ENCODE data around the gene MMP25.
"Not testable (repeated sequence)": the region's sequence is repeated elsewhere in the genome, so short reads cannot be mapped to it uniquely, and the experiment has no call there.

Gene MMP25

DNA sequence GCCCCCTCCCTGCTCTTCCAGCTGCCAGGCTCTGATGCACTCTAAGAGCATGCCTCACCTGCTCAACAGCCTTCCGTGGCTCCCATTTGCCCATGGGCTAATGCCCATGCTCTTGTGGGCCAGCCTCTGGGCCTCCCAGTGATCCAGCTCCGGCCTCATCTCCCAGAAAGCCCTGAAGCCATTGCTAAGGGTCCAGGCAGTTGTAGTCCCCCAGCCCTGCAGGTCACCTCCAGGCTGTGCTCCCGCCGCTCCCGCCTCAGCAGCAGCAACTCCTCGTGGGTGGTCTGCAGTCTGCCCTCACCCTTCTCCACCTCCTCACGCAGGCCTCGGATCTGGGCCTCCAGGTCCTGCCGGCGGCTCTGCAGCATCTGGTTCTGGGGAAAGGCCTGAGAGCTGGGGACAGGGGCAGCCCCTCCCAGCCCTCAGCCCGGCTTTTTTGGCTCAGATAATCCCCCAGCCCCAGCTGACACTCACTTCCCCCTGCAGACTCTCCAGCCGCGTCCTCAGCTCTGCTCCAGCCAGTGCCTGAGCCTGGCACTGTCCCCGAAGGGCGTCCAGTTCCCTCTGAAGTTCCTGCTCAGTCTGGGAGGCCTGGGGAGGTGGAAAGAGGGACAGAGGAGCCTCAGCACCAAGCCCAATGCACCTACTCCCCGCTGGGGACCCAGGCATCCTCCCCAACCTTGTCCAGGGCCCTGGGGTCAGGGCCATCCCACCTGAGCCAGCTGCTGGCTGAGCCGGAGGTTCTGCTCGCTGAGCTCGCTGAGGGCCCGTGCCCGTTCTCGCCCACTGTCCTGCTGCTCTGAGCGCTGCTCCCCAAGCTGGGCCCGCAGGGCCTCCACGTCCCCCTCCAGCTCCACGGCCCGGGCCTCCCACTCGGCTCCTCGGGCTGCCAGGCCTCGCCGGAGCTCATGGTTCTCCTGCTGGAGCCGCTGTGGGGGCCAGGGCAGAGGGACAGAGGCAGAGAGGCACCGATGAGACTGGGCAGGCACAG lies 15.8 kb upstream of the MMP25 start:
- DNase-seq (ENCODE audit: low spot score): no peak

DNA sequence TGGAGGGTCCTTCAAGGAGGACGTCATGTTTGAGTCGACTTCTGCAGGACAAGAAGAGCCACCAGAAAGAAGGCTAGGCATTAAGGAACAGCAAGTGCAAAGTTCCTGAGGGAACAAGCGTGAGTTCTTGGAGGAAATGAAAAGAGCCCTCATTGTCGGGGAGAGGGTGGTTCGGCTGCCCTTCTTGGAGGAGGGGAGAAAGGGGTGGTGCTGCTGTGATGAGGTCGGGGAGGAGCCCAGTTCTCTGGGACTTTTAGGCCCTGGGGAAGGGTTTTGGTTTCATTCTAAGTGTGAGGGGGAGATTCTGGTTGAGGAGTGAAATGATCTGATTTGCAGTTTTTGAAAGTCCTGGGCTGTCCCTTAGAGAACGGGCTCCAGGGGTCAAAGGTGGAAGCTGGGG lies 13.7 kb upstream of the MMP25 start:
- no peak for DNase-seq (ENCODE audit: low spot score)

DNA sequence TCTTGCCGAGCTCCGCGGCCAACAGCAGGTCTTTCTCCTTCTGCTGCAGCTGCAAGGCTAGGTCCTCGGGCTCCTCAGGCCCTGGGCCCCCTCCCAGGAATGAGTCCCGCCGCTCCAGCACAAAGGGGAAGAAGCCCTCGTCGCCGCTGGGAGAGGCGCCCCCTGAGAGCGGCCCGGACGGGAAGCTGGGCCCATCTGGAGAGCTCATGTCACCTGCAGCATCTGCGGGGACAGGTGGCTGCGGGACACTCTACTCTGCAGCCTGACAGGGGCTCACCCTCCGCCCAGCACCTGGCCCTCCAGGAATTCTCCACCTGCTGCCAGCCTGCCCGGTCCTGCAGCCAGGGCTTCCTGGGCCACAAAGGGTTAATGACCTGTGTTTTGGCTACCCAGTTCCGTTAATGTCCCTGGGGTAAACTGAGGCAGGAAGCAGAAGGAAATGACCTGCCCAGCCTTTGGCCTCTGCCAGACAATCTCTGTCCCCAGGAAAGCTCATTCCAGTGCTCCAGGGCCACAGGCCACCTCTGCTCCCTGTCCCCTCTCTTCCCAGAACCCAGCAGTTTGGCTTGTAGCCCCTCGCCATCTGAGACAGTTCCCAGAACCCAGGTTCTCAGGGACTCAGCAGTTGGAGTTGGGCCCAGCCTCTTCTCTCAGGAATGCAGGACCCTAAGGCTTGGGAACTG lies 10.9 kb upstream of the MMP25 start:
- DNase-seq (ENCODE audit: low spot score): no peak

DNA sequence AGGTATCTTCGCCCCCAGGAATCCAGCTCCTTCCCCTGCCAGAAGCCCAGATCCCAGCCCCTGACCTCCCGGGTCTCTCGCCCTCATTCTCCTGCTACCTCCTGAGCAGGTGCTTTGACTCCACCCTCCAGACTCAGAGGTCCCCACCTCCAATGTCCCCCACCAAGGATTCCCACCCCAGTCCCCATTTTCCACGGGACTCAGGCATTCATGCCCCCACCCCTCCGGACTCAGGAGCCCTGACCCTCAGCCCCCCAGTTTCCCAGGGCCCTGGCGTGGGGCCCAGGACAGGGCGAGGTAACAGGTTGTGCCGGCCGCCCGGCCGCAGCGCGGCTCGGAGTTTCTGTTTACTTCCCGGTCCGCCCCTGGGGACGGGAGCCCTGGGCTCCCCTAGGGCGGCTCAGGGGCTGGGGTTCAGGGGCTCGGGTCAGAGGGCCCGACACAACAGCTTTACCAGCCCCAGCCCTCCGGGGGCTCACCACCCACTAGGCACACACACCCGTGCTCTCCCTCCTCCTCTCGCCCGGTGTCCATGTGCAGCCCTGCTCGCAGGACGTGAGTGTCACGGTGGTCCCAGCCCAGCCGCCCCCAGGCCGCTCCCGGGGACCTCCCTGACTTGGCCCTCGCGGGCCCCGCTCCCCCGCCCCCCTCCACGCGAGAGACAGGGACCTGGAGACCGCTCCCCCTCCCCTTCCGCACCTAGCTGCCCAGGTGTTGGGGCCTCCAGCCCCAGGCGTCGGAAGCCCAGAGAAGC lies 10.2 kb upstream of the MMP25 start:
- DNase-seq (ENCODE audit: low spot score): no peak

DNA sequence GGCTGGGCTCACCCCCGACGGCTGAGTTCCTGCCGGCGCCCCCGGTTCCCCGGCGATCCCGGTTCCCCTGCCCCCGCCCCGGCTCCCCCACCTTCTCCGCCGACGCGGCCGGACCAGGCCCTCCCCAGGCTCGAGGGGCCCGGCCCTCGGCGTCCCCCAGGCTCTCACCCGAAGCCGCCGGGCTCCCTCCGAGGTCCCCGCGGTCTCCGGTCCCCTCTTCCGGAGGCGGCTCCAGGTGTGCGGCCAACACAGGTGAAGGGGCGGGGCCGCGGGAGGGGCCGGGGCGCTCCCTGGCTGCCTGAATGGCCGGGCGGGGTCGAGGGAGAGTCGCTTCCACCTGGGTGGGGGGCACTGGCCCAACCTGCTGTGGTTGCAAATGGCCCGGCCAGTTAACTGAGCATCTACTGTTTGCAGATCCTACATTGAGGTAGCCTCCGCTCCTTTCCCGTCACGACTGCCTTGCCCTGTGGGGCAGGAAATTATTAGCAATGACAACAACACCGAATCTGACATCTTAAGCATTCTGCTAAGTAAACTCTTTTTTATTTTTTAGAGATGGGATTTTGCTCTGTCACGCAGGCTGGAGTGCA lies 9.5 kb upstream of the MMP25 start, which contains the start of gene BICDL2:
Gene BICDL2, minus strand, starts transcription at position 219 of the 590 bp plus-strand sequence. CDS start 1,448 bp downstream, outside the sequence.
- DNase-seq (ENCODE audit: low spot score): no peak

DNA sequence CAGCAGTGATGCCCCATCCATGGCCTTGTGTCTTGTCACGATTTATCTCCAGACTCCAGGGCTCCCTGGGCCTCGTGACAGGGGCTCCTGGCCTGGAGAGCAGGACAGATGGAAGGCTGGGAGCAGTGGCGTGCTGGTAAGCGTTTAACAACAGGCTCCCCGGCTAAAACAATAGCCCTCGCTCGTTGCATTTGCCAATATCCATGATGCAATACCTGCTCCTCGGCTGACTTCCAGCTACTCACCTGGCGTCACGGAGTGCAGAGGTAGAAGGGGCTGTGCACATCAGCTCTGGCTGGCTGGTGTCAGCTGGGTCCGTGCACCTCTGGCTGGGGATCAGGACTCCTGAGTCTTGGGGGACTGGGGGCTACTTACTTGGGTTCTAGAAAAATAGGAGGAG lies 8.1 kb upstream of the MMP25 start:
- no peak for DNase-seq (ENCODE audit: low spot score)

DNA sequence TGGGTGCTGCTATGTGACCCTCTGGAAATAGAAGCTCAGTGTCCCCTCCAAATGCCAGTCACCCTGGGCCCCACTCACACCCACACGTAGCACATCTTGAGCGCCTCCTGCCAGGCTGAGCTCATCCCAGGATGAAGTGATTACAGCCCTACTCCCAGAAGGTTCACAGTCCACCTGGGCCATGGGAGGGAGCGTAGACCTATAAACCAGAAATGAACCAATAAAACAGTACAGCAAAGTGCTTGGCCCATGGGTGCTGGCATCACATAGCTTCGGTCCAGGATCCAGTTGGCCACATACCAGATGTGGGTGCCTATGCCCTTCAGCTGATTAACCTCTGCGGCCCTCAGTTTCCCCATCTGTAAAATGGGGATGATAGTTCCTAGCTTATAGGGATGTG lies 7.5 kb upstream of the MMP25 start:
- no peak for DNase-seq (ENCODE audit: low spot score)

DNA sequence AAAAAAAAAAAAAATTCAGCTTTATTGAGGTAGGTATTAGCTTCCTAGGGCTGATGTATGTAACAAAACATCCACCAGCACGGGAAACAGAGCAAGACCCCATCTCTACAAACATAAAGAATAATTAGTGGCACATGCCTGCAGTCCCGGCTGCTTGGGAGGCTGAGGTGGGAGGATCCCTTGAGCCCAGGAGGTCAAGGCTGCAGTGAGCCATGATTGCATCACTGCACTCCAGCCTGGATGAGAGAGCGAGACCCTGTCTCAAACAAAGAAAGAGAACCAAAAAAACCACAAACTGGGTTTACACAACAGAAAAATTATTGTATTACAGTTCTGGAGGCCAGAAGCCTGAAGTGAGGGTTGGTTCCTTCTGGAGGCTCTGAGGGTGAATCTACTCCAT lies 4.0 kb upstream of the MMP25 start:
- no peak for DNase-seq (ENCODE audit: low spot score)

DNA sequence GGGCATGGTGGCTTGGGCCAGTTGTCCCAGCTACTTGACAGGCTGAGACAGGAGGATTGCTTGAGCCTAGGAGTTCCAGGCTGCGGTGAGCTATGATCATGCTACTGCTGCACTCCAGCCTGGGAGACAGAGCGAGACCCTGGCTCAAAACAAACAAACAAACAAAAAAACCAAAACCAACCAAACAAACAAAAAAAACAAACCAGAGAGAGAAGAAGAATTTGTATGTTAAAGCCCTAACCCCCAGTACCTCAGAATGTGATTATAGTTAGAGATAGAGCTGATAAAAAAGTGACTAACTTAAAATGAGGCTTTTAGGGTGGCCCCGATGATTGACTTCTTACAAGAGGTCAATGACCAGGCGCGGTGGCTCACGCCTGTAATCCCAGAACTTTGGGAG lies 1.7 kb upstream of the MMP25 start:
- DNase-seq (ENCODE audit: low spot score): no peak

DNA sequence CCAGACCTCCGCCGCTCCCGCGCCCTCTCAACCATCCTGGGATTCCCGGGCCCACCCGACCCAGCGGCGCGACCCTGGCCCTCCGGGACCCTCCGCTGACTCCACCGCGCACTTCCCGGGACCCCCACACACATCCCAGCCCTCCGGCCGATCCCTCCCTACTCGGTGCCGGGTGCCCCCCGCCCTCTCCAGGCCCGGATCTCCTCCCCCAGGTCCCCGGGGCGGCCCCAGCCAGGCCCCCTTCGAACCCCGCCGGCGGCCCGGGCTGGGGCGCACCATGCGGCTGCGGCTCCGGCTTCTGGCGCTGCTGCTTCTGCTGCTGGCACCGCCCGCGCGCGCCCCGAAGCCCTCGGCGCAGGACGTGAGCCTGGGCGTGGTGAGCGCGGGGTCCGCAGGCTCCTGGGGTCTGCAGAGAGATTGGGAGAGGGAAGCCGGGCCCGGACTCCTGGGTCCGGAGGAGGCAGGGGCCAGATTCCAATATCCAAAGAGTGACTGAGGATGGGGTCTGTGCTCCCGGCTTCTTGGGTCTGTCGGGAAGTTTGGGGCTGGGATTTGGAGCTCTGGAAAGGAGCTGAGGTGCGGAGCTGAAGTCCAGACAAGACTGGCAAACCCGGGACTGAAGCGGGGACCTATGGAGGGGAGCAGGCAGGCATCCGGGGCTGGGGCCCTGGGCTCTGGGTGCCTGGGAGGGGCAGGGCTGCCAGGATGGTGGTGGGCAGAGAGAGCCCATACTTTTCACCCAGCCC lies 453 bp downstream of the MMP25 start:
- DNase-seq (ENCODE audit: low spot score): no peak

DNA sequence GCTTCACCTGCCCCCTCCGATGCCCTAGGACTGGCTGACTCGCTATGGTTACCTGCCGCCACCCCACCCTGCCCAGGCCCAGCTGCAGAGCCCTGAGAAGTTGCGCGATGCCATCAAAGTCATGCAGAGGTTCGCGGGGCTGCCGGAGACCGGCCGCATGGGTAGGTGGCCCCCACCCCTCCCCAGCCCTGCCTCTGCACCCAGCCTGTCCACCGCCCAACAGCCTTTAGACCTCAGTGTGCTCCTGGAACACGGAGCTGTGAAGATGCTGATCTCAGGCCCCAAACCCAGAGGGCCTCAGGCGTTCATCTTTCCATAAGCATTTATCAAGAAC lies 993 bp downstream of the MMP25 start:
- DNase-seq (ENCODE audit: low spot score): no peak

DNA sequence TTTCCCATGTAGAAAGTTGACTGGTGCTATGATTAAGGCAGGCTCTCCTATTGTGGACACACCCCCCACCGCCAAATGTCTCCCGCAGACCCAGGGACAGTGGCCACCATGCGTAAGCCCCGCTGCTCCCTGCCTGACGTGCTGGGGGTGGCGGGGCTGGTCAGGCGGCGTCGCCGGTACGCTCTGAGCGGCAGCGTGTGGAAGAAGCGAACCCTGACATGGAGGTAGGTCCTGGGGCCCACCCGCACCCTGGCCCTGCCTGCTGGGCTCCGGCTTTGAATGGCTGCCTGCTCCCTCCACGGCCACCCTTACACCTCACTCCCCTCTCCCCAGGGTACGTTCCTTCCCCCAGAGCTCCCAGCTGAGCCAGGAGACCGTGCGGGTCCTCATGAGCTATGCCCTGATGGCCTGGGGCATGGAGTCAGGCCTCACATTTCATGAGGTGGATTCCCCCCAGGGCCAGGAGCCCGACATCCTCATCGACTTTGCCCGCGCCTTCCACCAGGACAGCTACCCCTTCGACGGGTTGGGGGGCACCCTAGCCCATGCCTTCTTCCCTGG lies 3.6 kb downstream of the MMP25 start:
- DNase-seq (ENCODE audit: low spot score): no peak

DNA sequence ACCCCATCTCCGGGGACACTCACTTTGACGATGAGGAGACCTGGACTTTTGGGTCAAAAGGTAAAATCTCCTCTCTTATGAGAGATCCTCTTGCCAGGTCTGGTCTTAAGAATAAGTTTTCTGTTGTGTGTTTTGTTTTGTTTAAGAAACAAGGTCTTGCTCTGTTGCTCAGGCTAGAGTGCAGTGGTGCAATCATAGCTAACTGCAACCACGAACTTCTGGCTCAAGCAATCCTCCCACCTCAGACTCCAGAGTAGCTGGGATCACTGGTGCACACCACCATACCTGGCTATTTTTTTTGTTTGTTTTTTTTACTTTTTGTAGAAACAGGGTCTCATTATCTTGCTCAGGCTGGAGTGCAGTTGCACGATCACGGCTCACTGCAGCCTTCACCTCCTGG lies 4.1 kb downstream of the MMP25 start:
- DNase-seq (ENCODE audit: low spot score): no peak

DNA sequence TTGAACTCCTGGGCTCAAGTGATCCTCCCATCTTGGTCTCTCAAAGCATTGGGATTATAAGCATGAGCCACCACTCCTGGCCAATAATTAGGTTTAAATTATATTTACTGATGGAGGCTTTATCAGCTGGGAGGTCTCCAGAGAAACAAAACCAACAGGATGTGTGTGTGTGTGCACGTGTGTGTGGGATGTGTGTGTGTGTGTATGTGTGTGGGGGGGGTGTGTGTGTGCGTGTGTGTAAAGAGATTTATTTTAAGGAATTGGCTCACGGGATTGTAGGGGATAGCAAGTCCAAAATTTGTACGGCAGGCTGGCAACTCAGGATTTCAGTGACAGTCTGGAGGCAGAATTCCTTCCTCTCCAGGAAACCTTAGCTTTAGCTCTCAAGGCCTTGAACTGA lies 4.6 kb downstream of the MMP25 start:
- no peak for DNase-seq (ENCODE audit: low spot score)

DNA sequence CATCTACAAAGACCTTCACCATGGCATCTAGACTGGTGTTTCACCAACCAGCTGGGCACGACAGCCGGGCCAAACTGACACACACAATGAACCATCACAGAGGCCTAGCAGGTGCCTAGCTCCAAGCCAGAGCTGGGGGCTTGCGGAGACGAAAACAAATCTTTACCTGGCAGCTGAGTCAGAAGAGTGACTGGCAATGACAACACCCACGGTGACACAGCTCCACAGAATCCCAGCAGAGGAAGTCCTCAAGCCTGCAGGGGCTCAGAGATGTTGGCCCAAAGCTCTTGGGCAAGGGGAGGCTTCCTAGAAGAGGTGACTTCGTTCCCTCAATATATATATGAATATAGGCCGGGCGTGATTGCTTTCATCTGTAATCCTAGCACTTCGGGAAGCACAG lies 5.1 kb downstream of the MMP25 start:
- DNase-seq (ENCODE audit: low spot score): no peak

DNA sequence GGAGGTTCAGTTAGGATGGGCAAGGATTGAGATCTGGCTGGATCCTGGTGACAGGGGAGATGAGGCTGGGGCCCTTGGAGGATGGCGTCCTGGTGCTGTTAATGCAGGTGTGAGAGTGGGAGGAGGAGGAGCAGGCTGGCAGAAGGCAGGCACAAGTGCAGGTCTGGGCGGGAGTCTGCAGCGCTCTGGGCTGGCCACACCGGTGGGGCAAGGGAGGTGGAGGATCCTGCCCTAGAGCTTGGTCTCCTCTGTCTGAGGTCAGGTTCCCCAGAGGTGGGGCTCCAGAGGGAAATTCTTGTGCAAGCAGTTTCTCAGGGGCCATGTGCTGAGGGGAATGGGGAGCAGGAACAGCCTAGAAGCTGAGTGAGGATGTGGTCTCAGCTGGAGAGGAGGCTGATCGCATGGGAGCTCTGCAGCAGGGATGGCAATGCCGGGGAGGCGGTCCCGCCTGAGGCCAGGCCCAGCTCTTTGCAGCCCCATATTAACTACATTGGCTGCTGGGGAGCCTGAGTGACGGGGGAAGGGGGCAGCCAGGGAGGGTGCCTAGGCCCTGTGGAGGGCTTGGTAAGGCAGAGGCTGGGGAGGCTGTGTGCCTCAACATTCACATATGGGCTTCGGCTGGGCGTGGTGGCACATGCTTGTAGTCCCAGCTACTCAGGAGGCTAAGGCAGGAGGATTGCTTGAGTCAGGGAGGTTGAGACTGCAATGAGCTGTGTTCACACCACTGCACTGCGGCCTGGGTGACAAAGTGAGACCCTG lies 6.4 kb downstream of the MMP25 start:
- DNase-seq (ENCODE audit: low spot score): not testable (repeated sequence)

DNA sequence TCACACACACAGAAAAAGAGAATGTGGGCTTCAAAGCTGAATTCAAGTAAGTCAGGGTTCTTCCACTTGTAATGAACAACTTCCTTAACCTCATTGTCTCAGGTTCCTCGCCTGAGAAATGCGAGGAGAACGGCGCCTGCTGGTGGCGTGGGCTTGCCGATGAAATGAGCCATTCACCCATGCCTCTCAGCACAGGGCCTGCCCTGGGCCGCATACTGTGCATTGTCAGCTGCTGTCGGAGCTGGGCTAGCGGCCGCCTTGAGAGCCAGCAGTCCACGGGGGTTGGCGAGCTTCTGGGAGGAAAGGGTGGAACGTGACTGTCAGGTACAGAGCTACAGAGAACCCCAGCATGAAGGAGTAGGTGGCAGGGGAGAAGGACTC lies 7.0 kb downstream of the MMP25 start:
- DNase-seq (ENCODE audit: low spot score): not testable (repeated sequence)

DNA sequence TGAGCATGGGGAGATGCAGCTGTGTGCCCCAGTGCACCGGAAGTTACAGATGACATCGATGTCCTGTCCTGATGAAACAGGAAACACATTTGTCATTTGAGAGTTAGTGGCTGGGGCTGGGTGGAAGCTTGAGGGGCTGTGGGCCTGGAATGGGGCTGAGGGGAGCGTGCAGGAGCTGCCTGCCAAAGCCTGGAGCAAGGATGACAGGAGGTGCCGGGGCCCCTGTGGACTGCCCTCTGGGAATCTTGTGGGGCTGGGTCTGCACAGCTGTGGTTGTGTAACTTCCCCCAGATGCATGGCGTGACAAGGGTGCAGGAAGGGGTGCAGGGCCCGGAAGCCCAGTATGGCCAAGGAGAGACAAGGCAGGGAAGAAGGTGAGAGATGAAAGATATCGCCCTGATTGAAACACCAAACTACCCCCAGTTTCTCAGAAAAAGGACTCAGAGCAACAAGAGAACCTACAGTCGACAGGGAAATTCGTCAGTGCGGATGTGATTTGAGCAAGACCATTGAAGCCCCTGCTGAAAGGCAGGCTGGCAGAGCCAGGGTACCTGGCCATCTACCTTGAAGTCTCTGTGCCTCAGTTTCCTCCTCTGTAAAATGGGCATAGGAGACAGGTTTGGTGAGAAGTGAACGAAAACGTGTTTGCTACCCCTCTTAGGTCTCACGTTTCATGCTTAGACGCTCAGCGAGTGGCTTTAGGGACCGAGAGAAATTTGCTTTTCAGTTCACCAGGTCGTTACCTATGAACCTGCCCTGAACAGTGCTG lies 8.8 kb downstream of the MMP25 start:
- DNase-seq (ENCODE audit: low spot score): no peak

DNA sequence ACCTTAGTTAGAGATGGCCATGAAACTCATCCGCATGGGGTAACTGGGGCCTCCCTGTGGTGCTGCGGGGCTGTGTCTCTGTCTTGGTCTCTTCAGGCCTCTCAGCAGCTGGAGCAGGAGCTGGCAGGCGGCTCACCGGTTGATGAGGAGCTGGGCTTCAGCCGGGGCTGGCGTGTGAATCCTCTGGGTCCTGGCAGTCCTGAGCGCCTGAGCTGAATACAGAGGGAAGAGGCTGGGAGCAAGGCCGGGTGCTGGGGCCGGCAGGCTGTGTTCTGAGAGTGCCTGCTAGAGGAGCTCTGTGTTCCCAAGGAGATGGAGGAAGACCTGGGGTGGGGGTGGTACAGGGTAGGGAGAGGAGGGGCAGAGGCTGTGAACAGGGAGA lies 9.4 kb downstream of the MMP25 start:
- DNase-seq (ENCODE audit: low spot score): not testable (repeated sequence)

All from left forelimb (tissue), 1 donor.